Stimulated activated CD4-positive, alpha-beta T cell treated with anti-CD3 and anti-CD28 coated beads, Interleukin-12 subunit alpha, Interleukin-12 subunit beta, amount 100 ng/mL, for 4 hours (primary cell): ENCODE data around the gene OR2T6.
"Not testable (repeated sequence)": the region's sequence is repeated elsewhere in the genome, so short reads cannot be mapped to it uniquely, and the experiment has no call there.

Experiments
- DNase-seq: peaks from one replicate; pipeline ENCODE4 v3.0.0-alpha.2; 2020

OR2T6 gene

GRCh38 chr1:248375446-248375845 is at the start of gene OR2T6:
Gene OR2T6 (plus strand): TSS chr1:248375746. CDS start chr1:248387609, 11,863 bp downstream.
- no peak for DNase-seq

GRCh38 chr1:248343451-248343850 is 32.1 kb upstream of the OR2T6 start:
- no peak for DNase-seq

- no peak for DNase-seq
Measured at GRCh38 chr1:248348475-248348874, 27.1 kb upstream of the OR2T6 start, which contains the start of gene OR14C36. Gene OR14C36 (plus strand): TSS chr1:248348775. CDS start chr1:248348775, 0 bp downstream.

GRCh38 chr1:248359415-248359814 is 16.1 kb upstream of the OR2T6 start:
- DNase-seq: no peak

GRCh38 chr1:248361121-248361715 is 14.3 kb upstream of the OR2T6 start, which contains the start of gene OR2T4:
Gene OR2T4 (plus strand): TSS chr1:248361665. CDS start chr1:248361665, 0 bp downstream.
- no peak for DNase-seq

- DNase-seq: no peak
Measured at GRCh38 chr1:248366609-248367008, 8.9 kb upstream of the OR2T6 start.

GRCh38 chr1:248372394-248372793 is 3.2 kb upstream of the OR2T6 start:
- DNase-seq: no peak

- DNase-seq: no peak
Measured at GRCh38 chr1:248373761-248374160, 1.8 kb upstream of the OR2T6 start.

- DNase-seq: no peak
Measured at GRCh38 chr1:248376916-248377315, 1.4 kb downstream of the OR2T6 start.

- no peak for DNase-seq
Measured at GRCh38 chr1:248380854-248381253, 5.3 kb downstream of the OR2T6 start.

- no peak for DNase-seq
Measured at GRCh38 chr1:248388426-248388825, 12.9 kb downstream of the OR2T6 start.

GRCh38 chr1:248393050-248393449 is 17.5 kb downstream of the OR2T6 start:
- no peak for DNase-seq

GRCh38 chr1:248402748-248403147 is 27.2 kb downstream of the OR2T6 start, which contains the start of gene OR2T1:
Gene OR2T1 (plus strand): TSS chr1:248403048. CDS start chr1:248406148, 3,100 bp downstream.
- DNase-seq: no peak

GRCh38 chr1:248404024-248404423 is 28.5 kb downstream of the OR2T6 start:
- no peak for DNase-seq

- no peak for DNase-seq
Measured at GRCh38 chr1:248406721-248407692, 31.5 kb downstream of the OR2T6 start.

- no peak for DNase-seq
Measured at GRCh38 chr1:248416226-248416625, 40.7 kb downstream of the OR2T6 start.

GRCh38 chr1:248417854-248418253 is 42.3 kb downstream of the OR2T6 start:
- DNase-seq: no peak

- no peak for DNase-seq
Measured at GRCh38 chr1:248421384-248421783, 45.8 kb downstream of the OR2T6 start.

GRCh38 chr1:248427526-248428191 is 52.1 kb downstream of the OR2T6 start:
- not testable (repeated sequence) for DNase-seq

GRCh38 chr1:248428192-248428533 is 52.6 kb downstream of the OR2T6 start:
- not testable (repeated sequence) for DNase-seq

- not testable (repeated sequence) for DNase-seq
Measured at GRCh38 chr1:248431683-248432082, 56.1 kb downstream of the OR2T6 start.

GRCh38 chr1:248432201-248432600 is 56.7 kb downstream of the OR2T6 start:
- DNase-seq: not testable (repeated sequence)

- DNase-seq: not testable (repeated sequence)
Measured at GRCh38 chr1:248433811-248434415, 58.4 kb downstream of the OR2T6 start.
